Progenitor cell of endocrine pancreas (in vitro differentiated cells): ENCODE data around the gene USP27X. TPM values are rescaled to one million over a fixed set of nuclear protein-coding genes. Genes with fewer than 3 reads are reported as not detected.

Experiments used
- DNase-seq: peaks from one replicate; pipeline ENCODE4 v3.0.0; 2021; ENCODE audit warnings: low spot score; ENCODE audit not compliant: unreplicated experiment
- H3K27ac Mint-ChIP-seq: 2 replicates; pipeline ENCODE4 v1.8.0; 2021; ENCODE audit warnings: mild to moderate bottlenecking, moderate library complexity, mixed read lengths
- H3K27me3 Mint-ChIP-seq: 2 replicates; pipeline ENCODE4 v1.8.0; 2021; ENCODE audit warnings: mixed read lengths
- H3K36me3 Mint-ChIP-seq: 2 replicates; pipeline ENCODE4 v1.8.0; 2022; ENCODE audit warnings: mixed read lengths; ENCODE audit not compliant: insufficient read depth
- H3K4me1 Mint-ChIP-seq: 2 replicates; pipeline ENCODE4 v1.8.0; 2021; ENCODE audit warnings: low read depth, mixed read lengths
- H3K4me3 Mint-ChIP-seq: 2 replicates; pipeline ENCODE4 v1.8.0; 2021; ENCODE audit warnings: low read depth, mild to moderate bottlenecking, moderate library complexity, mixed read lengths
- H3K9me3 Mint-ChIP-seq: 2 replicates; pipeline ENCODE4 v1.8.0; 2021; ENCODE audit warnings: low read depth, mixed read lengths
- total RNA-seq: library from RNA; stranded (reverse); gene quantifications from 2 replicates; pipeline ENCODE4 v1.2.1, GENCODE V29; 2021
- TF ChIP-seq, protein P1 (sequence below): fragments of 200-600 bp; sonication (generic); IDR thresholded peaks from one replicate; pipeline ENCODE4 v1.5.0; 2021; ENCODE audit warnings: antibody characterized with exemption, mild to moderate bottlenecking; ENCODE audit not compliant: unreplicated experiment

The USP27X gene
- total RNA-seq, 1 donor from 2014 or later = 7.4 TPM

DNA sequence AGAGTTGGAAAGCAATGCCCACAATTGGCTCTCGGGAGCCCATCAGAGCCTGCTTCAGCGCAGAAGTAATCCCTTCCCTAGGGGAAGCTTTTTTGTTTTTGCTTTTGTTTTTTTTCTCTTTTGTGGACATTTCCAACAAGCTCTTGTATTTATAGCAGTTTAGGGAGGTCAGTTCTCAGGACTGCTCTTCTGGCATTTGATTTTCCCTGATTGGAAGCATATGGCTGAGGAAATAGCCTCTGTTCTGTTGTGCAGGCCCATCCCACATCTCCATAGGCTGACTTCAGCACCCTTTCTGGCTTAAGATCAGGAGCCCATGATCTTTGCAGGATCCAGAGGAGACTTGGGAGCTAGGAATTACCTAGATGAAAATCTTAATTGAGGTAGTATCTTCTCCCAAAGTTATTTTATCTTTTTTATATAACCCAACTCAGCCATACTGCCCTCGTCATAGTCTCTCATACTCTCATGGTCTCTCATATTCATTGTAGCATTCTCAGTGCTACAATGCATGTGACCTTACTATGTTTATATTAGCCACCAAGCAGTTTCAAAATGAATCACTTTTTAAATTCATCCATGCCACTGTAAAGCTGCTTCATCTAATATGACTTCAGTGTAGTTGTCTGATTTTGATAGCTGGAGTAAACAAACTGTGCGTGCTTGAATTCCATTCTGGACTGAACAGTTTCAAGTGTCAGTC, 33.4 kb upstream of the USP27X start:
- no peak for DNase-seq
- Mint-ChIP-seq H3K4me1 (no peaks in the 10 kb centered on the region), H3K36me3 (no peaks in the 10 kb centered on the region), H3K27me3 (no peaks in the 10 kb centered on the region), H3K9me3 (peaks cover 25% of the 10 kb centered on the region), H3K4me3 (no peak overlapping the region), H3K27ac (no peak overlapping the region)
- TF ChIP-seq, protein P1, sequence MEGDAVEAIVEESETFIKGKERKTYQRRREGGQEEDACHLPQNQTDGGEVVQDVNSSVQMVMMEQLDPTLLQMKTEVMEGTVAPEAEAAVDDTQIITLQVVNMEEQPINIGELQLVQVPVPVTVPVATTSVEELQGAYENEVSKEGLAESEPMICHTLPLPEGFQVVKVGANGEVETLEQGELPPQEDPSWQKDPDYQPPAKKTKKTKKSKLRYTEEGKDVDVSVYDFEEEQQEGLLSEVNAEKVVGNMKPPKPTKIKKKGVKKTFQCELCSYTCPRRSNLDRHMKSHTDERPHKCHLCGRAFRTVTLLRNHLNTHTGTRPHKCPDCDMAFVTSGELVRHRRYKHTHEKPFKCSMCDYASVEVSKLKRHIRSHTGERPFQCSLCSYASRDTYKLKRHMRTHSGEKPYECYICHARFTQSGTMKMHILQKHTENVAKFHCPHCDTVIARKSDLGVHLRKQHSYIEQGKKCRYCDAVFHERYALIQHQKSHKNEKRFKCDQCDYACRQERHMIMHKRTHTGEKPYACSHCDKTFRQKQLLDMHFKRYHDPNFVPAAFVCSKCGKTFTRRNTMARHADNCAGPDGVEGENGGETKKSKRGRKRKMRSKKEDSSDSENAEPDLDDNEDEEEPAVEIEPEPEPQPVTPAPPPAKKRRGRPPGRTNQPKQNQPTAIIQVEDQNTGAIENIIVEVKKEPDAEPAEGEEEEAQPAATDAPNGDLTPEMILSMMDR = no peak

DNA sequence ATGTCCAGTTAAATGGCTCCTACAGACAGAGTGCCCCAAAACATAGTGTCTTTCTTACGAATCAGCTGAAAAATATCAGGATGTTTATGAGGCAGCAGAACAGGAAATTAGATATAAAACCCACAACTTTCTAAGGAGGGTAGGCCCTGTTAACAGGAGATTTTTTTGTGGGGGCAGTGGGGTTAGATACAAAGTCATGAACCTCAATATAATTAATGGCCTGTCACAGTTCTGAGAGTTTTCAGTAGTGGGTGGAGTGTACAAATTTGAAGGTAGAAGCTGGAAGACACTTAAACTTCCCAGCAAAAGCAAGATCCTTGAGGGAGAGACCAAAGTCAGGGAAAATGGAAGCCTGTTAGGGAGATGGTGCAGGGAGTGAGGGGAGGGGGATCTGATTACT, 32.8 kb upstream of the USP27X start:
- no peak for DNase-seq
- peaks cover 28% of the 10 kb centered on the region for H3K9me3 Mint-ChIP-seq
- no peak overlapping the region for H3K27ac Mint-ChIP-seq

DNA sequence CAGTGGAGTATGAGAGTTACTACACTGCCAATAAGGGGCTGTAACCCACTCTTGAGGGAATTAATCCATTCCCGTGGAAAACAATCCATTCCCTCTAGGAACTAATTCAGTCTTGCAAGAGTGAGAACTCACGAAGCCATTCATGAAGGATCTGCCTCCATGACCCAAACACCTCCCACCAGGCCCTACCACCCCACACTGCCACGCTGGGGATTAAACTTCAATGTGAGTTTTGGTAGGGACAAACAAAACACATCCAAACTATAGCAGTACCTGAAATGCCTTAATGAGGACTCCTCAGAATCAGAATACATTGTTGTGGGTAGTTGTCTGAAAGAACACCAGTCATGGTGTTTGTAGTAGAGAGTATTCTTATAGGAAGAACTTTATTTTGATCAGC, 31.0 kb upstream of the USP27X start:
- no peak for DNase-seq
- H3K36me3 Mint-ChIP-seq = no peaks in the 10 kb centered on the region
- H3K27ac Mint-ChIP-seq = no peak overlapping the region
- peaks cover 39% of the 10 kb centered on the region for H3K9me3 Mint-ChIP-seq
- TF ChIP-seq, protein P1 = no peak
- H3K4me3 Mint-ChIP-seq = no peak overlapping the region
- H3K27me3 Mint-ChIP-seq = no peaks in the 10 kb centered on the region
- no peaks in the 10 kb centered on the region for H3K4me1 Mint-ChIP-seq

More for the DNA sequence above, 32.8 kb upstream of the USP27X start:
- H3K4me3 Mint-ChIP-seq = no peak overlapping the region
- no peaks in the 10 kb centered on the region for H3K36me3 Mint-ChIP-seq
- H3K27me3 Mint-ChIP-seq = no peaks in the 10 kb centered on the region
- TF ChIP-seq, protein P1 = no peak
- no peaks in the 10 kb centered on the region for H3K4me1 Mint-ChIP-seq

DNA sequence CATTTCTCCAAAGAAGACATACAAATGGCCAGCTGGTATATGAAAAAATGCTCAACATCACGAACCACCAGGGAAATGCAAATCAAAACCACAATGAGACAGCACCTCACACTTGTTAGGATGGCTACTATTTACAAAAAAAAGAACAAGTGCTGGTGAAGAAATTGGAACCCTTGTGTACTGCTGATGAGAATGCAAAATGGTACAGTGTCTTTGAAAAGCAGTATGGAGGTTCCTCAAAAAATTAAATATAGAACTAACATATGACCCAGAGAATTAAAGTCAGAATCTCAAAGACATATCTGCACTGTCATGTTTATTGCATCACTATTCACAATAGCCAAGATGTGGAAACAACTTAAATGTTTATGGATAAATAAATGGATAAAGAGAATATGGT, 29.3 kb upstream of the USP27X start:
- no peak for DNase-seq
- H3K36me3 Mint-ChIP-seq = no peaks in the 10 kb centered on the region
- H3K4me1 Mint-ChIP-seq = no peaks in the 10 kb centered on the region
- TF ChIP-seq, protein P1 = no peak
- H3K27ac Mint-ChIP-seq = no peak overlapping the region
- H3K9me3 Mint-ChIP-seq = peaks cover 35% of the 10 kb centered on the region
- H3K4me3 Mint-ChIP-seq = no peak overlapping the region
- H3K27me3 Mint-ChIP-seq = no peaks in the 10 kb centered on the region

DNA sequence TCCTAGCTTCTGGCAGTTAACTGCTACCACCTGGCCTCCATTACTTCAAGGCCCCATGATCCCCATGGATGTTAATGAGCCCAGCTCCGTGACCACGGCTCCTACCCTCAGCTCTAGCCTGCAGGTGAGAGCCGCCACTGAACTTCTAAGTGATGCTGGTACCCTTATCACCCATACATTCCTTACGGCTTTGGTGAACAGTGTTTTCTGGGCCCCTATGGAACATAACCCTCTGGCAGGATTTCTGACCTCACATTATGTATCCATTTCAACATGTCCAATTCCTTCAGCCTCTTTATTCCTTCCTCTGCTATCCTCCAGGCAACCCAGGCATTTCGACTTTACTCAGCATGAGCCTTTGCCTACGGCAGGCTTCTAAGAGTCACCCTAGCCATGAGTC, 25.6 kb upstream of the USP27X start:
- no peak for DNase-seq
- peaks cover 1% of the 10 kb centered on the region for H3K4me1 Mint-ChIP-seq
- TF ChIP-seq, protein P1 = no peak
- peaks cover 29% of the 10 kb centered on the region for H3K9me3 Mint-ChIP-seq
- H3K4me3 Mint-ChIP-seq = no peak overlapping the region
- H3K27ac Mint-ChIP-seq = no peak overlapping the region
- no peaks in the 10 kb centered on the region for H3K36me3 Mint-ChIP-seq
- H3K27me3 Mint-ChIP-seq = no peaks in the 10 kb centered on the region
